ENCODE measurements around the gene NDFIP1.

GRCh38 chr5:142107036-142107735 is 1.4 kb upstream of the NDFIP1 start:
- TF ChIP-seq CTCF (IDR thresholded peaks at IDR 0.05; ENCODE audit: control extremely low read depth in 1 of 3, insufficient read depth in 1 of 3, low read depth in 1 of 3, low read length in 3 of 3) (no peak), HDAC2 (IDR thresholded peaks at IDR 0.05; ENCODE audit: borderline replicate concordance in 1 of 2, low read depth in 2 of 2, low read length in 2 of 2) (no peak), TAF1 (IDR thresholded peaks at IDR 0.05; ENCODE audit: low read depth, low read length) (no peak), POLR2A (IDR thresholded peaks at IDR 0.05; ENCODE audit: control extremely low read depth in 1 of 2, low read depth in 2 of 2, low read length in 2 of 2) (no peak), HDAC6 (IDR thresholded peaks at IDR 0.05; ENCODE audit: low read depth, low read length) (no peak), POLR2AphosphoS5 (IDR thresholded peaks at IDR 0.05; ENCODE audit: low read depth, low read length) (no peak)
